ENCODE data around the gene CACNA1I.

The CACNA1I gene

GRCh38 chr22:39529487-39529851 lies 41.1 kb upstream of the CACNA1I start:
- H3K27ac Mint-ChIP-seq = peak overlapping the region; percentile 88 to 99
- no peaks in the 10 kb centered on the region for H3K9me3 Mint-ChIP-seq
- peaks cover 50% of the 10 kb centered on the region for H3K36me3 Mint-ChIP-seq (ENCODE audit: insufficient read depth)
- peak overlapping the region; percentile 96 to 98 for H3K4me3 Mint-ChIP-seq
- no peak for ATAC-seq (replicated peaks)
- no peaks in the 10 kb centered on the region for H3K27me3 Mint-ChIP-seq
- H3K4me1 Mint-ChIP-seq (ENCODE audit: low read depth in 2 of 2) = peaks cover 66 to 69% of the 10 kb centered on the region in 2 donors
- DNase-seq = no peak

DNA sequence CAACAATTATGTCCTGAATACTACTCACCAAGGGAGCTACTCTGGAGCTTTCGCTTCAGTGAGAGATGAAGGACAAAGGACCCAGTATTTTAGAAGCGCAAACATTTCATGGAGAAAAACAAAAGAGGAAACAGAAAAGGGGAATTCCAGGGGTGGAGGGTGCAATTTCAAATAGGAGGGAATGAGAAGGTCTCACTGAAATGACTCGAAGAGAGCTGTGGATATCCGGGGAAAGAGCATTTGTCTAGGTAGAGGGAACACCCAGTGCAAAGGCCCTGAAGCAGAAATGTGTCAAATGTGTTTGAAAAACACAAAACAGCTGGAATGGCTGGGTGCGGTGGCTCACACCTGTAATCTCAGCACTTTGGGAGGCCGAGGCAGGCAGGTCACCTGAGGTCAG lies 40.4 kb upstream of the CACNA1I start:
- H3K4me1 Mint-ChIP-seq (ENCODE audit: low read depth in 2 of 2) = peaks cover 61 to 63% of the 10 kb centered on the region in 2 donors
- ATAC-seq (replicated peaks) = no peak
- peak overlapping the region; percentile 96 to 98 for H3K4me3 Mint-ChIP-seq
- H3K27me3 Mint-ChIP-seq = no peaks in the 10 kb centered on the region
- no peaks in the 10 kb centered on the region for H3K9me3 Mint-ChIP-seq
- no peak for DNase-seq
- H3K27ac Mint-ChIP-seq = peak overlapping the region; percentile 9 to 57
- H3K36me3 Mint-ChIP-seq (ENCODE audit: insufficient read depth) = peaks cover 47% of the 10 kb centered on the region

DNA sequence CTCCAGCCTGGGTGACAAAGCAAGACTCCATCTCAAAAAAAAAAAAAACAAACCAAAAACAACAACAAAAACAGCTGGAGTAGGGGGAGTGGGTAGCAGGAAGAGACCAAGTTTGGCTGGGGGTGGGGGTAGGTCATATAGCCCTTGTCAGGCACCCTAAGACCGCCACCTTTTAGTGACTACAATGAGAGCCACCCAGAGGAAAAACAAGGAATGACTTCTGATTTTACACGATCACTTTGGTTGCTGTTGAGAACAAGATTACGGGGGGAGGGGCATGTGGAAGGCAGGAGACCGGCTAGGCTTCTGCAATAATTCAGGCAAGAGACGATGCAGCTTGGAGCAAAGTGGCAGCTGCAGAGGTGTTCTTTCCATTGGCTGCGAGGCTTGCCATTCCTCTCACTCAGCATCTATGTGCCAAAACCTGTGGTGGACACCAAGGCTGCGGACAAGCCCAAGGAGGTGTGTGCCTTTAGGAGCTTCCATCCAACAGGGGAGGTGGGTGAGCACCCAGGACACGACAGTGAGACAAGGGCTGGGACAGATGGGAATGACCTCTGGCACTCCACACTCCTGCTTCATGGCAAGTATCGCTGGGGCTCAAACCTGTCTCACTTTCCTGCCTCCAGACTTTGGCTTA lies 39.7 kb upstream of the CACNA1I start:
- Mint-ChIP-seq H3K4me3 (peak overlapping the region; percentile 96 to 98), H3K36me3 (ENCODE audit: insufficient read depth) (peaks cover 47% of the 10 kb centered on the region), H3K9me3 (no peaks in the 10 kb centered on the region), H3K4me1 (ENCODE audit: low read depth in 2 of 2) (peaks cover 57% of the 10 kb centered on the region in 2 donors), H3K27ac (peak overlapping the region in 1 of 2 donors; percentile 97), H3K27me3 (no peaks in the 10 kb centered on the region)
- DNase-seq (no peak), ATAC-seq (replicated peaks) (no peak)

GRCh38 chr22:39532215-39533073 lies 38.1 kb upstream of the CACNA1I start, which contains the start of gene RPS19BP1:
TSS of gene RPS19BP1 (minus strand) at chr22:39532748. CDS start at chr22:39532738, 10 bp downstream.
- no peaks in the 10 kb centered on the region for H3K9me3 Mint-ChIP-seq
- ATAC-seq (replicated peaks) = peak; percentile 84
- H3K4me1 Mint-ChIP-seq (ENCODE audit: low read depth in 2 of 2) = peaks cover 45 to 46% of the 10 kb centered on the region in 2 donors

GRCh38 chr22:39534092-39534506 lies 36.5 kb upstream of the CACNA1I start:
- Mint-ChIP-seq H3K36me3 (ENCODE audit: insufficient read depth) (peaks cover 28% of the 10 kb centered on the region), H3K27me3 (no peaks in the 10 kb centered on the region), H3K9me3 (no peaks in the 10 kb centered on the region), H3K4me1 (ENCODE audit: low read depth in 2 of 2) (peaks cover 33% of the 10 kb centered on the region in 2 donors), H3K4me3 (peak overlapping the region in 1 of 2 donors; percentile 15), H3K27ac (peak overlapping the region in 1 of 2 donors; percentile 52)
- DNase-seq (no peak), ATAC-seq (replicated peaks) (no peak)

More at GRCh38 chr22:39532215-39533073, 38.1 kb upstream of the CACNA1I start, which contains the start of gene RPS19BP1:
- peak; percentile 98 to 99 (median 99) for DNase-seq
- H3K36me3 Mint-ChIP-seq (ENCODE audit: insufficient read depth) = peaks cover 39% of the 10 kb centered on the region
- H3K4me3 Mint-ChIP-seq = peak within 1 kb of the TSS; percentile 96 to 98
- H3K27ac Mint-ChIP-seq = peak within 1 kb of the TSS; percentile 90 to 97
- no peaks in the 10 kb centered on the region for H3K27me3 Mint-ChIP-seq

- peaks cover 26 to 29% of the 10 kb centered on the region in 2 donors for H3K4me1 Mint-ChIP-seq (ENCODE audit: low read depth in 2 of 2)
- H3K4me3 Mint-ChIP-seq = peak overlapping the region in 1 of 2 donors; percentile 15
- no peak overlapping the region for H3K27ac Mint-ChIP-seq
- peak; percentile 82 to 83 (median 83) for DNase-seq
- no peaks in the 10 kb centered on the region for H3K9me3 Mint-ChIP-seq
- H3K36me3 Mint-ChIP-seq (ENCODE audit: insufficient read depth) = peaks cover 22% of the 10 kb centered on the region
- no peaks in the 10 kb centered on the region for H3K27me3 Mint-ChIP-seq
- peak; percentile 12 for ATAC-seq (replicated peaks)
Observed at GRCh38 chr22:39534591-39535356, 35.8 kb upstream of the CACNA1I start.

GRCh38 chr22:39535357-39535725 lies 35.2 kb upstream of the CACNA1I start:
- Mint-ChIP-seq H3K27me3 (peaks cover 0 to 5% of the 10 kb centered on the region in 2 donors), H3K27ac (no peak overlapping the region), H3K9me3 (no peaks in the 10 kb centered on the region), H3K4me3 (no peak overlapping the region), H3K4me1 (ENCODE audit: low read depth in 2 of 2) (peaks cover 23 to 24% of the 10 kb centered on the region in 2 donors), H3K36me3 (ENCODE audit: insufficient read depth) (peaks cover 19% of the 10 kb centered on the region)
- DNase-seq = no peak
- no peak for ATAC-seq (replicated peaks)

DNA sequence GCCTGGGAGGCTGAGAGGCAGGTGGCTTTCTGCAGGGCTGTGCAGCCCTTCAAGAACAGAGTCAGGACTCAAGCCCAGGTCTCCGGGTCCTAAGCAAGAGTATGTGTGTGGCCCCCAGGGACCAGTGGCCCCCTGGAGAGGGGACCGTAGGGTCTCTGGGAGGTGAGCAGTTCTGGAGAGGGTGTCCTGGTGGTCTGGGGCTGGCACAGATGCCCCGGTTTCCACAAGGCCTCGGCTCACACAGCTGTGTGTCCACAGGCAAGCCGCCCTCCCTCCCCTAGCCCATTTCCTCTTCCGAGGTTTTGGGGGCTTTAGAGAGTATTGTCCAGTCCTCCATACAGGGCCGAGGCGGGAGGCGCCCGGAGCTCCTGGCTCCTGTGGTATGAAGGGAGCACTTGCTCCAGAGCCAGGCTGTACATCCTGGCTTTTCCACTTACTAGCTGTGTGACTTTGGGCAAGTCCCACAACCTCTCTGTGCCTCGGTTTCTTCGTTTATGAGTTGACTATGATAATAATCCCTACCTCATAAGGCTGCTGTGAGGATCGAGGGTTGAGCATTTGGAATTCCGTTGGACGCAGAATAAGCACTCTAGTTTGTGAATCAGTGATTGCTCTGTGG lies 34.6 kb upstream of the CACNA1I start:
- ATAC-seq (replicated peaks) = no peak
- H3K4me1 Mint-ChIP-seq (ENCODE audit: low read depth in 2 of 2) = peaks cover 18% of the 10 kb centered on the region in 2 donors

GRCh38 chr22:39536711-39537110 lies 33.8 kb upstream of the CACNA1I start:
- H3K4me1 Mint-ChIP-seq (ENCODE audit: low read depth in 2 of 2) = peaks cover 10 to 11% of the 10 kb centered on the region in 2 donors
- no peak overlapping the region for H3K27ac Mint-ChIP-seq
- no peak overlapping the region for H3K4me3 Mint-ChIP-seq
- H3K9me3 Mint-ChIP-seq = no peaks in the 10 kb centered on the region
- ATAC-seq (replicated peaks) (no peak), DNase-seq (no peak)
- H3K27me3 Mint-ChIP-seq = peaks cover 0 to 8% of the 10 kb centered on the region in 2 donors
- peaks cover 14% of the 10 kb centered on the region for H3K36me3 Mint-ChIP-seq (ENCODE audit: insufficient read depth)

More for the DNA sequence above, 34.6 kb upstream of the CACNA1I start:
- H3K4me3 Mint-ChIP-seq = no peak overlapping the region
- no peak for DNase-seq
- H3K9me3 Mint-ChIP-seq = no peaks in the 10 kb centered on the region
- peaks cover 0 to 8% of the 10 kb centered on the region in 2 donors for H3K27me3 Mint-ChIP-seq
- H3K36me3 Mint-ChIP-seq (ENCODE audit: insufficient read depth) = peaks cover 17% of the 10 kb centered on the region
- H3K27ac Mint-ChIP-seq = no peak overlapping the region

GRCh38 chr22:39537975-39538374 lies 32.6 kb upstream of the CACNA1I start:
- DNase-seq = no peak
- Mint-ChIP-seq H3K36me3 (ENCODE audit: insufficient read depth) (peaks cover 4% of the 10 kb centered on the region), H3K4me1 (ENCODE audit: low read depth in 2 of 2) (peaks cover 3 to 5% of the 10 kb centered on the region in 2 donors), H3K4me3 (no peak overlapping the region), H3K27me3 (peaks cover 0 to 13% of the 10 kb centered on the region in 2 donors), H3K27ac (no peak overlapping the region), H3K9me3 (no peaks in the 10 kb centered on the region)
- no peak for ATAC-seq (replicated peaks)

- Mint-ChIP-seq H3K27me3 (peaks cover 7 to 49% of the 10 kb centered on the region in 2 donors), H3K9me3 (peaks cover 0 to 8% of the 10 kb centered on the region in 2 donors), H3K36me3 (ENCODE audit: insufficient read depth) (peaks cover 8% of the 10 kb centered on the region), H3K4me3 (no peak overlapping the region), H3K4me1 (ENCODE audit: low read depth in 2 of 2) (peaks cover 24 to 26% of the 10 kb centered on the region in 2 donors), H3K27ac (no peak overlapping the region)
- no peak for DNase-seq
- ATAC-seq (replicated peaks) = no peak
Observed at GRCh38 chr22:39543095-39543494, 27.5 kb upstream of the CACNA1I start.

- peaks cover 24 to 26% of the 10 kb centered on the region in 2 donors for H3K4me1 Mint-ChIP-seq (ENCODE audit: low read depth in 2 of 2)
- peaks cover 0 to 8% of the 10 kb centered on the region in 2 donors for H3K9me3 Mint-ChIP-seq
- H3K4me3 Mint-ChIP-seq = peak overlapping the region; percentile 75 to 76
- H3K27ac Mint-ChIP-seq = peak overlapping the region; percentile 38 to 87
- H3K36me3 Mint-ChIP-seq (ENCODE audit: insufficient read depth) = peaks cover 8% of the 10 kb centered on the region
- H3K27me3 Mint-ChIP-seq = peaks cover 11 to 58% of the 10 kb centered on the region in 2 donors
- DNase-seq (peak; percentile 65 to 79 (median 70)), ATAC-seq (replicated peaks) (peak; percentile 83)
Observed at GRCh38 chr22:39545386-39546365, 24.9 kb upstream of the CACNA1I start.
